Nephron progenitor cell (in vitro differentiated cells): ENCODE results near the gene GNB1L.

Experiments used
- DNase-seq: peaks from one replicate; pipeline ENCODE4 v3.0.0; 2021
- H3K27ac Mint-ChIP-seq: 2 replicates; pipeline ENCODE4 v1.8.0; 2021; ENCODE audit warnings: mild to moderate bottlenecking, moderate library complexity, mixed read lengths
- H3K27me3 Mint-ChIP-seq: 2 replicates; pipeline ENCODE4 v1.8.0; 2021; ENCODE audit warnings: mild to moderate bottlenecking, low read depth, mixed read lengths; ENCODE audit not compliant: poor library complexity
- H3K36me3 Mint-ChIP-seq: 2 replicates; pipeline ENCODE4 v1.8.0; 2021; ENCODE audit warnings: low read depth, mixed read lengths
- H3K4me1 Mint-ChIP-seq: 2 replicates; pipeline ENCODE4 v1.8.0; 2021; ENCODE audit warnings: mixed read lengths
- H3K4me3 Mint-ChIP-seq: 2 replicates; pipeline ENCODE4 v1.8.0; 2021; ENCODE audit warnings: mild to moderate bottlenecking, moderate library complexity, mixed read lengths
- H3K9me3 Mint-ChIP-seq: 2 replicates; pipeline ENCODE4 v1.8.0; 2021; ENCODE audit warnings: mild to moderate bottlenecking, moderate library complexity, mixed read lengths
- CTCF ChIP-seq: fragments of 200-600 bp; sonication (generic); IDR thresholded peaks from 2 replicates; pipeline ENCODE4 v1.5.0; 2021; ENCODE audit warnings: antibody characterized with exemption

The GNB1L gene

GRCh38 chr22:19748991-19749664 lies 105.5 kb downstream of the GNB1L start:
- no peaks in the 10 kb centered on the region for H3K9me3 Mint-ChIP-seq
- peaks cover 57% of the 10 kb centered on the region for H3K27me3 Mint-ChIP-seq
- TF ChIP-seq CTCF: no peak
- H3K27ac Mint-ChIP-seq: no peak overlapping the region
- H3K4me1 Mint-ChIP-seq: peaks cover 44% of the 10 kb centered on the region
- no peak for DNase-seq
- no peak overlapping the region for H3K4me3 Mint-ChIP-seq
- H3K36me3 Mint-ChIP-seq: no peaks in the 10 kb centered on the region

- no peaks in the 10 kb centered on the region for H3K9me3 Mint-ChIP-seq
- DNase-seq: no peak
- no peaks in the 10 kb centered on the region for H3K36me3 Mint-ChIP-seq
- no peak for TF ChIP-seq CTCF
- H3K27me3 Mint-ChIP-seq: peaks cover 51% of the 10 kb centered on the region
- no peak overlapping the region for H3K27ac Mint-ChIP-seq
- H3K4me3 Mint-ChIP-seq: no peak overlapping the region
- peaks cover 37% of the 10 kb centered on the region for H3K4me1 Mint-ChIP-seq
These were observed 106.5 kb downstream of the GNB1L start for GRCh38 chr22:19748139-19748538.

GRCh38 chr22:19747551-19747950 lies 107.1 kb downstream of the GNB1L start:
- Mint-ChIP-seq H3K36me3 (no peaks in the 10 kb centered on the region), H3K27ac (no peak overlapping the region), H3K9me3 (no peaks in the 10 kb centered on the region), H3K4me1 (peaks cover 32% of the 10 kb centered on the region), H3K4me3 (no peak overlapping the region), H3K27me3 (peaks cover 50% of the 10 kb centered on the region)
- TF ChIP-seq CTCF: no peak
- peak; percentile 44 for DNase-seq

GRCh38 chr22:19746726-19747125 lies 107.9 kb downstream of the GNB1L start:
- Mint-ChIP-seq H3K4me1 (peaks cover 30% of the 10 kb centered on the region), H3K27ac (no peak overlapping the region), H3K36me3 (no peaks in the 10 kb centered on the region), H3K4me3 (no peak overlapping the region), H3K9me3 (no peaks in the 10 kb centered on the region), H3K27me3 (peaks cover 44% of the 10 kb centered on the region)
- TF ChIP-seq CTCF: no peak
- no peak for DNase-seq

- DNase-seq: no peak
- no peaks in the 10 kb centered on the region for H3K9me3 Mint-ChIP-seq
- H3K4me1 Mint-ChIP-seq: peaks cover 23% of the 10 kb centered on the region
- no peak overlapping the region for H3K27ac Mint-ChIP-seq
- no peak overlapping the region for H3K4me3 Mint-ChIP-seq
- H3K27me3 Mint-ChIP-seq: peaks cover 42% of the 10 kb centered on the region
- no peak for TF ChIP-seq CTCF
- H3K36me3 Mint-ChIP-seq: no peaks in the 10 kb centered on the region
These were observed 109.2 kb downstream of the GNB1L start for GRCh38 chr22:19745155-19746101.
